DND-41 (cell line): ENCODE results near the gene FUCA1.

Experiments used
- ATAC-seq: fragments of 200-7000 bp; cut with Tn5 transposase; 3 replicates; pipeline ENCODE4 v1.9.1; 2021; ENCODE audit warnings: low read depth; ENCODE audit not compliant: insufficient read depth
- DNase-seq: peaks from one replicate; pipeline ENCODE4 v3.0.0-alpha.2; 2020
- H2AFZ ChIP-seq: 2 replicates; pipeline ENCODE4 v1.6.0; 2012; ENCODE audit warnings: low read depth, low read length
- H3K27ac ChIP-seq: 2 replicates; pipeline ENCODE4 v1.5.1; 2012; ENCODE audit warnings: low read length, inconsistent platforms
- H3K27me3 ChIP-seq: fragments of 200-600 bp; sonication (generic); 2 replicates; pipeline ENCODE4 v1.6.0; 2012; ENCODE audit warnings: low read length, mild to moderate bottlenecking, inconsistent platforms; ENCODE audit not compliant: insufficient read depth, poor library complexity
- H3K36me3 ChIP-seq: 2 replicates; pipeline ENCODE4 v1.5.1; 2012; ENCODE audit warnings: low read length, inconsistent platforms; ENCODE audit not compliant: insufficient read depth
- H3K4me1 ChIP-seq: 2 replicates; pipeline ENCODE4 v1.5.1; 2012; ENCODE audit warnings: mild to moderate bottlenecking, low read length; ENCODE audit not compliant: insufficient read depth
- H3K4me2 ChIP-seq: 2 replicates; pipeline ENCODE4 v1.6.0; 2012; ENCODE audit warnings: mild to moderate bottlenecking, moderate library complexity, low read length, inconsistent platforms; ENCODE audit not compliant: insufficient read depth
- H3K4me3 ChIP-seq, 2 experiments: fragments of 200-600 bp in 1 of 2; shearing (Covaris generic) in 1 of 2; 2 replicates each; pipeline ENCODE4 v1.5.1; 2012 to 2016; ENCODE audit warnings: inconsistent platforms in 2 of 2, low read length in 2 of 2, mild to moderate bottlenecking in 2 of 2, low read depth in 1 of 2, moderate library complexity in 1 of 2
- H3K79me2 ChIP-seq: 2 replicates; pipeline ENCODE4 v1.6.0; 2012; ENCODE audit warnings: low read length, inconsistent platforms; ENCODE audit not compliant: insufficient read depth
- H3K9ac ChIP-seq: 2 replicates; pipeline ENCODE4 v1.6.0; 2012; ENCODE audit warnings: low read depth, mild to moderate bottlenecking, inconsistent platforms, low read length, moderate library complexity
- H3K9me3 ChIP-seq: 2 replicates; pipeline ENCODE4 v1.5.1; 2012; ENCODE audit warnings: low read length, moderate library complexity, mild to moderate bottlenecking, inconsistent platforms; ENCODE audit not compliant: insufficient read depth, severe bottlenecking
- H4K20me1 ChIP-seq: 2 replicates; pipeline ENCODE4 v1.6.0; 2012; ENCODE audit warnings: low read length; ENCODE audit not compliant: insufficient read depth
- CTCF ChIP-seq: IDR thresholded peaks from 2 replicates; pipeline ENCODE4 v1.5.1; 2012; ENCODE audit warnings: borderline replicate concordance, low read length, moderate library complexity, mild to moderate bottlenecking; ENCODE audit not compliant: poor library complexity, severe bottlenecking; ENCODE audit errors: extremely low read depth
- EZH2 ChIP-seq: IDR thresholded peaks from 3 replicates; pipeline ENCODE4 v1.6.1; 2012; ENCODE audit warnings: borderline replicate concordance, low read depth, mild to moderate bottlenecking, moderate library complexity, low read length, inconsistent platforms; ENCODE audit not compliant: severe bottlenecking

The FUCA1 gene

GRCh38 chr1:23795676-23796465, 72.2 kb downstream of the FUCA1 start:
- no peak for ATAC-seq
- no peak for DNase-seq
- peaks cover 38% of the 10 kb centered on the region for H3K4me1 ChIP-seq
- H3K9ac ChIP-seq: no peak overlapping the region
- H3K79me2 ChIP-seq: peaks cover 36% of the 10 kb centered on the region
- no peak overlapping the region for H3K27ac ChIP-seq
- H3K9me3 ChIP-seq: no peaks in the 10 kb centered on the region
- H3K4me3 ChIP-seq: no peak overlapping the region
- H3K27me3 ChIP-seq: no peaks in the 10 kb centered on the region
- peaks cover 15% of the 10 kb centered on the region; the same call in 1 of the 2 replicates for H4K20me1 ChIP-seq
- no peak for TF ChIP-seq CTCF
- TF ChIP-seq EZH2: no peak
- no peak overlapping the region for H3K4me2 ChIP-seq
- H2AFZ ChIP-seq: no peak overlapping the region
- H3K36me3 ChIP-seq: peaks cover 53% of the 10 kb centered on the region
